WTC11 (cell line): Measurements from ENCODE around the gene LDLRAD4.

Source experiments
- ATF3 ChIP-seq: sonication (generic); formaldehyde crosslinking; conservative IDR thresholded peaks from 2 replicates; pipeline ENCODE4 v1.8.1; 2022; ENCODE audit warnings: mild to moderate bottlenecking, missing genetic modification reagents
- CREM ChIP-seq: sonication (generic); formaldehyde crosslinking; IDR thresholded peaks from 2 replicates; pipeline ENCODE4 v1.8.1; 2022; ENCODE audit warnings: mild to moderate bottlenecking, missing genetic modification reagents, moderate library complexity
- E2F5 ChIP-seq: sonication (generic); formaldehyde crosslinking; IDR thresholded peaks from 2 replicates; pipeline ENCODE4 v1.8.1; 2022; ENCODE audit warnings: mild to moderate bottlenecking, moderate library complexity, missing genetic modification reagents
- FOXP4 ChIP-seq: sonication (generic); formaldehyde crosslinking; IDR thresholded peaks from 2 replicates; pipeline ENCODE4 v1.8.0; 2022; ENCODE audit warnings: mild to moderate bottlenecking, missing genetic modification reagents
- MLX ChIP-seq: sonication (generic); formaldehyde crosslinking; IDR thresholded peaks from 2 replicates; pipeline ENCODE4 v1.8.1; 2023; ENCODE audit warnings: mild to moderate bottlenecking, missing genetic modification reagents, moderate library complexity
- NR1H2 ChIP-seq: sonication (generic); formaldehyde crosslinking; IDR thresholded peaks from 2 replicates; pipeline ENCODE4 v1.9.0; 2021; ENCODE audit warnings: mild to moderate bottlenecking, moderate library complexity, missing genetic modification reagents
- RELA ChIP-seq: sonication (generic); formaldehyde crosslinking; IDR thresholded peaks from 2 replicates; pipeline ENCODE4 v1.8.1; 2022; ENCODE audit warnings: missing genetic modification reagents, mild to moderate bottlenecking, borderline replicate concordance
- SP1 ChIP-seq: sonication (generic); formaldehyde crosslinking; conservative IDR thresholded peaks from 2 replicates; pipeline ENCODE4 v1.8.1; 2022; ENCODE audit warnings: missing genetic modification reagents
- ZBTB43 ChIP-seq: sonication (generic); formaldehyde crosslinking; IDR thresholded peaks from 2 replicates; pipeline ENCODE4 v1.8.1; 2023; ENCODE audit warnings: mild to moderate bottlenecking, missing genetic modification reagents
- TF ChIP-seq, protein P1 (sequence below): fragments of 200-600 bp; IDR thresholded peaks from 2 replicates; pipeline ENCODE4 v1.8.0; 2022; ENCODE audit warnings: antibody characterized with exemption
- TF ChIP-seq, protein P2 (sequence below): sonication (generic); formaldehyde crosslinking; IDR thresholded peaks from 2 replicates; pipeline ENCODE4 v1.8.0; 2022; ENCODE audit warnings: mild to moderate bottlenecking, missing genetic modification reagents
- TF ChIP-seq, protein P3 (sequence below): sonication (generic); formaldehyde crosslinking; IDR thresholded peaks from 2 replicates; pipeline ENCODE4 v1.8.1; 2022; ENCODE audit warnings: low read depth, missing genetic modification reagents, borderline replicate concordance

DNA sequence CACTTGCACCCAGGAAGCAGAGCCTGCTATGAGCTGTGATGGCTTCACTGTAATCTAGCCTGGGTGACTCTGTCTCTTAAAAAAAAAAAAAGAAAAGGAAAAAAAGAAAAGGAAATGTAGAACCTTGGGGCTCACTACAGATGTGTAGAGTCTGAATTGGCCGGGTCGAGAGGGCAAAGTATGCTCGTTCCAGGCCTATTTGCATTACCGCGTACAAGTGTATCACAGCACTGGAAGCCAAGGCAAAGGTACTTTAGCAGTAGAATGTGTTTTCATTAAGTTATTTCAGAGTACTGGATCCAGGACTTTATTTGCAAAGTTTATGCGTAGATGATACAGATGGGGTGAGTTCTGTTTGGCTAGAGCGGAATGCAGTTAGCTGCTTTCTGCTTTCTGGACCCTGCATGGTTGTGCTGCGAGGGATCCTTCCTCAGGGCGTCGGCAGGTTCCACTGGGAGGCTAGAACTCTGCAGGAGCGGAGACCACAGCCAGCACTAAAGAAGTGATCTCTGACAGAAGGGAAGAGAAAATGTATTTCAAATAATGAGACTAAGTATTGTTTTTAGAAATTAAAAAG lies 51.8 kb downstream of the LDLRAD4 start:
- TF ChIP-seq, protein P1, sequence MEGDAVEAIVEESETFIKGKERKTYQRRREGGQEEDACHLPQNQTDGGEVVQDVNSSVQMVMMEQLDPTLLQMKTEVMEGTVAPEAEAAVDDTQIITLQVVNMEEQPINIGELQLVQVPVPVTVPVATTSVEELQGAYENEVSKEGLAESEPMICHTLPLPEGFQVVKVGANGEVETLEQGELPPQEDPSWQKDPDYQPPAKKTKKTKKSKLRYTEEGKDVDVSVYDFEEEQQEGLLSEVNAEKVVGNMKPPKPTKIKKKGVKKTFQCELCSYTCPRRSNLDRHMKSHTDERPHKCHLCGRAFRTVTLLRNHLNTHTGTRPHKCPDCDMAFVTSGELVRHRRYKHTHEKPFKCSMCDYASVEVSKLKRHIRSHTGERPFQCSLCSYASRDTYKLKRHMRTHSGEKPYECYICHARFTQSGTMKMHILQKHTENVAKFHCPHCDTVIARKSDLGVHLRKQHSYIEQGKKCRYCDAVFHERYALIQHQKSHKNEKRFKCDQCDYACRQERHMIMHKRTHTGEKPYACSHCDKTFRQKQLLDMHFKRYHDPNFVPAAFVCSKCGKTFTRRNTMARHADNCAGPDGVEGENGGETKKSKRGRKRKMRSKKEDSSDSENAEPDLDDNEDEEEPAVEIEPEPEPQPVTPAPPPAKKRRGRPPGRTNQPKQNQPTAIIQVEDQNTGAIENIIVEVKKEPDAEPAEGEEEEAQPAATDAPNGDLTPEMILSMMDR = no peak
- TF ChIP-seq ATF3 (no peak), FOXP4 (CRISPR knock-in tag) (no peak), E2F5 (CRISPR knock-in tag) (no peak), MLX (no peak), CREM (no peak), SP1 (CRISPR knock-in tag) (no peak), ZBTB43 (CRISPR knock-in tag) (no peak), RELA (CRISPR knock-in tag) (no peak), NR1H2 (CRISPR knock-in tag) (no peak)
- TF ChIP-seq, protein P2, sequence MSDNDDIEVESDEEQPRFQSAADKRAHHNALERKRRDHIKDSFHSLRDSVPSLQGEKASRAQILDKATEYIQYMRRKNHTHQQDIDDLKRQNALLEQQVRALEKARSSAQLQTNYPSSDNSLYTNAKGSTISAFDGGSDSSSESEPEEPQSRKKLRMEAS (CRISPR knock-in tag) = no peak
- TF ChIP-seq, protein P3, sequence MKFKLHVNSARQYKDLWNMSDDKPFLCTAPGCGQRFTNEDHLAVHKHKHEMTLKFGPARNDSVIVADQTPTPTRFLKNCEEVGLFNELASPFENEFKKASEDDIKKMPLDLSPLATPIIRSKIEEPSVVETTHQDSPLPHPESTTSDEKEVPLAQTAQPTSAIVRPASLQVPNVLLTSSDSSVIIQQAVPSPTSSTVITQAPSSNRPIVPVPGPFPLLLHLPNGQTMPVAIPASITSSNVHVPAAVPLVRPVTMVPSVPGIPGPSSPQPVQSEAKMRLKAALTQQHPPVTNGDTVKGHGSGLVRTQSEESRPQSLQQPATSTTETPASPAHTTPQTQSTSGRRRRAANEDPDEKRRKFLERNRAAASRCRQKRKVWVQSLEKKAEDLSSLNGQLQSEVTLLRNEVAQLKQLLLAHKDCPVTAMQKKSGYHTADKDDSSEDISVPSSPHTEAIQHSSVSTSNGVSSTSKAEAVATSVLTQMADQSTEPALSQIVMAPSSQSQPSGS (CRISPR knock-in tag) = no peak
